HG02642 (cell line): ENCODE data around the gene MTF1.

Experiments
- ATAC-seq: cut with Tn5 transposase; IDR thresholded peaks from one replicate; pipeline ENCODE4 v1.9.1; 2021; ENCODE audit warnings: mild to moderate bottlenecking; ENCODE audit not compliant: unreplicated experiment, poor library complexity

The MTF1 gene

GRCh38 chr1:37839676-37840075 is 19.7 kb downstream of the MTF1 start:
- ATAC-seq = no peak

GRCh38 chr1:37836788-37837187 is 22.6 kb downstream of the MTF1 start:
- ATAC-seq = no peak

DNA sequence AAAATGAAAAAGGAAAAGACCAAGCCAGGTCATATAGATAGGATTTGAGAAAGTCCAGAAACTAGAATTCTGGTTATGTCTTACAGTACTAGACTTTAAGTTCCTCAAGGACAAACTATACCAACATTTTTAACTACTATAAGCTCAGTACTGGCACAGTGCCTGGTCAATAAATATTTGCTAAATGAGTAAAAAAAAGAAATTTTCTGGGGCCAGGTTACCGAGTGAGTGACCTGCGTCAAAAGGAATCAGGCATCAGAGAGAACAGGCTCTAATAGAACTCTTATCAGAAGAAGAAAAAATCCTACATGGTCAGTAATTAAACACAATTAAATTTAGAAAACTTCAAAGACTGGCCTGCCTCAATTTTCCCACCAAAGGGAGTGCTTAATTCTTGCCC is 27.6 kb downstream of the MTF1 start:
- ATAC-seq = no peak

DNA sequence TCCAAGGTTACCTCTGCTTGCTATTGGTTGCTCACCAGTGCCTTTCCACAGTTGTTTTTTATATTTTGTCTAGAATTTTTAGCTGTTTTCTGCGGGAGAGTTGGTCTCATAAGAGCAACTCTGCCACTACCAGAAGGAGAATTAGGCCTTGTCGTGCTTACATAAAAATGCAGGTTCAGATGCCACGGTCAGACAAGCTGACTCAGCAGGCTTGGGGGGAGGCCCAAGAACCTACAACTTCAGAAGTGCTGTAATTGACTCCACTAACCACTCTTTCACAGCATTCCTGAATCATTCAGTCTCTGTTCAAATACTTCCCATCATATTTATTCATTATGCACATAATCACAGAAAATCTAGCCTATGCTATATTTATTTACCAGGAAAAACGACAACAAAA is 28.3 kb downstream of the MTF1 start:
- ATAC-seq = no peak

DNA sequence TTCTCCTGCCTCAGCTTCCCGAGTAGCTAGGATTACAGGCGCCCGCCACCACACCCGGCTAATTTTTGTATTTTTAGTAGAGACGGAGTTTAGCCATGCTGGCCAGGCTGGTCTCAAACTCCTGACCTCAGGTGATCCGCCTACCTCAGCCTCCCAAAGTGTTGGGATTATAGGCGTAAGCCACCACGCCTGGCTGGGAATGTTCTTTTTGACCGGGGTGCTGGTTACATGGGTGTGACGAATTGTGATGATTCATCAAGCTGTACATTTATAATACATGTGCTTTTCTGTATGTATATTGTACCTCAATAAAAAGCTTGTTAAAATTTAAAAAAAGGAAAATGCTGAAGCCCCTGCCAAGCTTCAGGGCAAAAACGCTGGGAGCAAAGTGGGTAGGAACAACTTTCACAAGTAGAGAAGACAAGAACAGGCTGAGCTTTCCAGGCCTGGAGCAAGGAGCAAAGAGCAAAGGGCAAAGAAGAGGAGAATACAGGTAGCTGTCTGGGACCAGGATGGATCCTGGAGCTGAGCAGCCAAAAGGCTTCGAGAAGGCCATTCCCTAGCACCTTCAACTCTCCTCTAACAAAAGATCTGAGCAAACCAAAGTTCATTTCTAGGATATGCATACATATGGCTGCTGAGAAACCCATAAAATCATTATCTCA is 30.9 kb downstream of the MTF1 start:
- no peak for ATAC-seq

DNA sequence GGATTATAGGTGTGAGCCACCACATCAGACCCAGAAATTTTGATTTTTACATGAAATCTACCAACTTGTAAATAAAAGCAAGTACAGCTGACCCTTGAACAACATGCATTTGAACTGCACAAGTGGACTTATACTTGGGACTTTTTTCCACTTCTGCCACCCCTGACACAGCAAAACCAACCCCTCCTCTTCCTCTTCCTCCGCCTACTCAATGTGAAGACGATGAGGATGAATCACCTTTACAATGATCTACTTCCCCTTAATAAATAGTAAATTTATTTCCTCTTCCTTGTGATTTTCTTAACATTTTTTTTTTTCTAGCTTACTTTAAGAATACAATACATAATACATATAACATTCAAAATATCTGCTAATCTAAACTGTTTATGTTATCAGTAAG is 33.9 kb downstream of the MTF1 start:
- no peak for ATAC-seq

DNA sequence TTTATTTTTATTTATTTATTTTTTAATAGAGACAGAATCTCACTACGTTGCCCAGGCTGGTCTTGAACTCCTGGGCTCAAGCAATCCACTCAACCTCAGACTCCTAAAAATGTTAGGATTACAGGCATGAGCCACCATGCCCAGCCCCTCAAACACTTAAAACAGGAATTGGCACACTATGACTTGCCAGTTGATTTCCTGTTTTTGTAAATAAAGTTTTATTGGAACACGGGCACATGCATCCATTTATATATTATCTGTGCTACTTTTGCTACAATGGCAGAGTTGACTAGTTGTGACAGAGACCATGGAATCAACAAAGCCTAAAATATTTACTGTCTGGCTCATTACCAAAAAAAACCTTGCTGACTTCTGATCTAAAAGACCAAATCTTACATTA is 35.4 kb downstream of the MTF1 start:
- ATAC-seq = no peak

GRCh38 chr1:37822906-37823815 is 36.2 kb downstream of the MTF1 start:
- ATAC-seq = no peak

DNA sequence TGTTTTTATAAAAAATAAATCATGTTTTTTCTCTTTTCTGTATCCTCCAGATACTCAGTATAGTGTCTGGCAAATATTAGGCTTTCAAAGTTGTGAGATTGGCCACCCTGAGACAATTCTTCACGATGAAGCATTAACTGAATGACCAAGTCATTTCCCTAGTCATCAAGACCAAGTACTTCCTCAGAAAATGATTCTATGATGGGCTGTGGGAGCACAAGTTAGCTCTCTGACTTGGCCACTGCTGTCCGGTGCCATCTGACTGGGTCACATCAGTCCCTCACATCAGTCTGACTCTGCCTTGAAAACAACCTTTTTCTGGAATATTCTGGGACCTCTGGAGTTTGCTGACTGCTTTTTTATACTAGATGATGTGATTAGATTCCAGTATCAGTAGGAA is 37.9 kb downstream of the MTF1 start:
- ATAC-seq = no peak

GRCh38 chr1:37817481-37817880 is 41.9 kb downstream of the MTF1 start:
- no peak for ATAC-seq

GRCh38 chr1:37814252-37814651 is 45.1 kb downstream of the MTF1 start:
- ATAC-seq = no peak

GRCh38 chr1:37813529-37814145 is 45.8 kb downstream of the MTF1 start:
- ATAC-seq = no peak

DNA sequence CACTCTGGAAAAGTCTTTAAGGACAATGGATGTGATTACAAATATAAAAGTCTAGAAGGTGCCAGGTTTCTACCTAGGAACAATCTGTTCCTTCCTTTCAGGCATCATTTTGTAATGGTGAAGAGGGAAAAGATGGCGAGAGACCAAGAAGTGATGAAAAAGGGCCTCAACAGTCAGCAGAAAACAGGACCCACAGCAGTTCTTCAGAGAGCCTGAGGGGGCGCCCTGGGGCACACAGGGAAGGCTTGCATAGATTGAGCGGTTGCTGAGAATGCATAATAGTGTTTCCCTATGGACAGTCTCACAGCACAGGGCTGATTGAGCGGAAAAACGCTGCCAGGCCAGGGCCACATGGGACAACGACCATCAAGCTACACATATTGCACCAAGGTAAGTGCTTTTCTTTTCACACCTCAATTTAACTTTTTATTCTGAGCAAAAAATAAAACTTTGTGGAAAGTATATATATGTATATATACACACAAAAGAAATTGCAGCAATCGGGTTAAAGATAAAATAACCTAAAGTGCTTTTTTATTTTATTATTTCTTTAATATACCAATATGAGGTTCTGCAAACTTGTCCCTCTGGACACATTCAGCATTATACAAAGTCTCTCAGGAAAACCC is 48.3 kb downstream of the MTF1 start:
- no peak for ATAC-seq

DNA sequence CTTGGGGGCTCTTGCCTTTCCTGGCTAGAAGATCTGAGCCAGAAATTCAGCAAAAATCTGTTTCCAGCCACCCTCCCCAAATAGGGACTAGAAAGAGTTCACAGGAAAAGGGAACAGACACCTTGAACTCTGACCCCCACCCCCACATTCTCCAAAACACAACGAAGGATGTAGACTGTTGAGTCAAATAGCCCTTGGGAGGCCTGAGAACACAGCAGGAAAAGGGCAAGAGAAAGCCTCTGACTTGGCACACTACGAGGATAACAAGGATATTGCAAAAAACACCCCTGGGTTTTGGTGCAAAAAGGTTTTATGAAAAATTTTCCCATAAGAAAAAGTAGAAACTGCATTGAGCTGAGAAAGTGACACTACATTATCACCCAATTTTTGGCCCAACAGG is 49.5 kb downstream of the MTF1 start:
- no peak for ATAC-seq

- ATAC-seq = peak; percentile 39
These were observed 50.7 kb downstream of the MTF1 start for GRCh38 chr1:37808369-37809319.

- ATAC-seq = peak; percentile 91
These were observed 51.6 kb downstream of the MTF1 start, which contains the start of the genes C1orf122 and YRDC for GRCh38 chr1:37807555-37808368. TSS of gene C1orf122 (plus strand) at chr1:37807790. CDS start at chr1:37808405, 615 bp downstream. TSS of gene YRDC (minus strand) at chr1:37808208. CDS start at chr1:37808180, 28 bp downstream.

GRCh38 chr1:37807220-37807554 is 52.2 kb downstream of the MTF1 start:
- no peak for ATAC-seq

DNA sequence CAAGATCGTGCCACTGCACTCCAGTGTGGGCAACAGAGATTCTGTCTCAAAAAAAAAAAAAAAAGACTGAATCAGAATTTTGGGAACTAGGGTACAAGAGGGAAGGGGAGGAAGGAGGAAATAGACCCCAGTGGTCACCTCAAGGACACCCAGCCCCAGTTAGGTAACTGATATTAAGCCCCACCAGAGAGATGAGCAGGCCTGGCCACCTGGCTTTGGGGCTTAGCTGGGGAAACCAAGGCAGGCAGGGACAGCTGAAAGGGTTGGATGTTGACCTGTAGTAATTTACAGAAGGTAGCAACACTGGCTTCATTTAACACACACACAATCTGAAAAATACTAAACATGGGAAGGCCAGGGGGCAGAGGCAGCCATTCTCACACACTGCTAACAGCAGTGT is 57.0 kb downstream of the MTF1 start:
- ATAC-seq = no peak
